Ramos (cell line): ENCODE results near the gene HLF.
"Not testable (repeated sequence)": the region's sequence is repeated elsewhere in the genome, so short reads cannot be mapped to it uniquely, and the experiment has no call there.

Experiments used
- in situ Hi-C: fragments of 300-500 bp; cut with MboI; formaldehyde crosslinking; loops from one replicate; pipeline ENCODE4 v1.14.3; 2022; ENCODE audit warnings: low sequenced_read_pairs; ENCODE audit not compliant: unreplicated experiment

Gene HLF

DNA sequence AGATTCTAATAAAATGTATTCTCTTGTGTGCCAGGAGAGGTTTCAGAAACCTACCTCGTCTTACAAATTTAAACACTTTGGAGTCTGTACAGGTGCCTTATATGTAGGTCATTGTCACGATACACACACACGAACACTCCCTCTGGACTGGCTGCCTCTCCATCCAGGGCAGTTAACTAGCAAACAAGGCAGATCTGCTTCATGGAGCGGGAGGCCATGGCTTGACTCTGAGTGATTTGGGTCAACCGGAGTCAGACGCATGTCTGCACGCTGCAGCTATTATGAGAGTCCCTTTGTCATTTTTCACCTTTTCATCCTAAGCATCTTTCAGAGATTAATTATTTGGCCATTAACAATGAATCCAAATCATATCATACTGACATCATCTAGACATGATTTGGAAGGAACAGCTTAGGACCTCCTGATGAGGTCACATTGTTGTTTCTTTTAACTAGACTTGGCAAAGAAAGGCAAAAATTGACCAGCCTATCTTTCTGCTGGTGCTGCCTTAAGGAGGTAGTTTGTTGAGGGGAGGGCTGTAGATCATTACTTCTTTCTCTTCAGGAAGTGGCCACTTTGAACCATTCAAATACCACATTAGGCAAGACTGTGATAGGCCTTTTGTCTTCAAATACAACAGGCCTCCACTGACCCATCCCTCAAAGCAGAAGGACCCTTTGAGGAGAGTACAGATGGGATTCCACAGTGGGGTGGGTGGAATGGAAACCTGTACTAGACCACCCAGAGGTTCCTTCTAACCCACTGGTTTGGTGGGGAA, 58.9 kb downstream of the HLF start:
- in situ Hi-C loops = no loop called here

DNA sequence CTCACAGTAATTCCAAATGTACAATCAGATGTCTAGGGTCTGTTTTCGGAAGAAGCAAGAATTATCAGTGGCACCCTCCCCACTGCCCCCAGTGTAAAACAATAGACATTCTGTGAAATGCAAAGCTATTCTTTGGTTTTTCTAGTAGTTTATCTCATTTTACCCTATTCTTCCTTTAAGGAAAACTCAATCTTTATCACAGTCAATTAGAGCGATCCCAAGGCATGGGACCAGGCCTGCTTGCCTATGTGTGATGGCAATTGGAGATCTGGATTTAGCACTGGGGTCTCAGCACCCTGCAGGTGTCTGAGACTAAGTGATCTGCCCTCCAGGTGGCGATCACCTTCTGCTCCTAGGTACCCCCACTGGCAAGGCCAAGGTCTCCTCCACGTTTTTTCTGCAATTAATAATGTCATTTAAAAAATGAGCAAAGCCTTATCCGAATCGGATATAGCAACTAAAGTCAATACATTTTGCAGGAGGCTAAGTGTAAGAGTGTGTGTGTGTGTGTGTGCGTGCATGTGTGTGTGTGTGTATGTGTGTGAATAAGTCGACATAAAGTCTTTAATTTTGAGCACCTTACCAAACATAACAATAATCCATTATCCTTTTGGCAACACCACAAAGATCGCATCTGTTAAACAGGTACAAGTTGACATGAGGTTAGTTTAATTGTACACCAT, 59.7 kb downstream of the HLF start:
- in situ Hi-C loops = no loop called here

DNA sequence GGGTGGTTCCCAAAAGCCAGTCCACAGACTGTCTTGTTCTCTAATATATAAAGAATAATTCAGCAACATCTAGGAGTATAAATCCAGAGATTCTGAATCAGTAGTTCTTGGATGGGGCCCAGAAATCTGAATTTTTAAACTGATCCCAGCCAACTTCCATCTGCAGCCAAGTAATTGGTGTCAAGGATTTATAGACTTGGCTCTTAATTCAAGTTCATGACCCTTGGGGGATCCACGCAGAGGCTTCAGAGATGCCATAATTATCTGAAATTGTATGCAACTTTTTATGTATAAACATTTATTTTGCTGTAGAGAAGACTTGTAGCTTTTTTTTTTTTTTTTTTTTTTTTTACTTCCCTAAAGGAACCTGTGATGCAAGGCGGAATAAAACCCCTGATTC, 60.6 kb downstream of the HLF start:
- in situ Hi-C loops = no loop called here

GRCh38 chr17:55326030-55326429, 61.3 kb downstream of the HLF start:
- in situ Hi-C loops = no loop called here

- in situ Hi-C loops = no loop called here
Observed at GRCh38 chr17:55327225-55328088, 62.7 kb downstream of the HLF start.

- in situ Hi-C loops = not testable (repeated sequence)
Observed at GRCh38 chr17:55328514-55328913, 63.8 kb downstream of the HLF start.

DNA sequence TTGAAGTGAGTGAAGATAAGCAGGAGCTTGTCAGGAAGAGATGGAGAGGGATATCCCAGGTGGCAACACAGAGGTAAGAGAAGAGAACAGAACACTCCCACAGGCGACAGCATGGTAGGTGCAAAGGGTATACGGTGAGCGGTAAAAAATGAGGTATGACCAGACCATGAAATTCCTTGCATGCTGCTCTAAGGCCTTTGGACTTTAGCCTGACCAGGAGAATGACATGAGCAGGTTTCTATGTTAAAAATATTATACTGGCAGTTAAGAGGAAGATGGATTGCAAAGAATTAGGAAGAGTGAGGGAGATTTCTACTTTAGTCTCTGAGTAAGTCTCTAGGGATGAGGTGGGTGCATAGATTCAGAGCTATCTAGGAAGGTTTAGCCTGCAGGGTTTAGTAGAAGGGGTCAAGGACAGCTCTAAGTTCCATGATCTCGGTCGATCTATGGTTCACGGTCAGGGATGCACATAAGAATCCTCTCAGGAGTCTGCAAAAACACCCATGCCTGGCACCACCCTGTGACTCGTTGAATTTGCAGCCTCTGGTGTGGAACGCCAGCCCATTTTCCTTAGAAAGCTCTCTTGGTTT, 65.7 kb downstream of the HLF start:
- in situ Hi-C loops = no loop called here

DNA sequence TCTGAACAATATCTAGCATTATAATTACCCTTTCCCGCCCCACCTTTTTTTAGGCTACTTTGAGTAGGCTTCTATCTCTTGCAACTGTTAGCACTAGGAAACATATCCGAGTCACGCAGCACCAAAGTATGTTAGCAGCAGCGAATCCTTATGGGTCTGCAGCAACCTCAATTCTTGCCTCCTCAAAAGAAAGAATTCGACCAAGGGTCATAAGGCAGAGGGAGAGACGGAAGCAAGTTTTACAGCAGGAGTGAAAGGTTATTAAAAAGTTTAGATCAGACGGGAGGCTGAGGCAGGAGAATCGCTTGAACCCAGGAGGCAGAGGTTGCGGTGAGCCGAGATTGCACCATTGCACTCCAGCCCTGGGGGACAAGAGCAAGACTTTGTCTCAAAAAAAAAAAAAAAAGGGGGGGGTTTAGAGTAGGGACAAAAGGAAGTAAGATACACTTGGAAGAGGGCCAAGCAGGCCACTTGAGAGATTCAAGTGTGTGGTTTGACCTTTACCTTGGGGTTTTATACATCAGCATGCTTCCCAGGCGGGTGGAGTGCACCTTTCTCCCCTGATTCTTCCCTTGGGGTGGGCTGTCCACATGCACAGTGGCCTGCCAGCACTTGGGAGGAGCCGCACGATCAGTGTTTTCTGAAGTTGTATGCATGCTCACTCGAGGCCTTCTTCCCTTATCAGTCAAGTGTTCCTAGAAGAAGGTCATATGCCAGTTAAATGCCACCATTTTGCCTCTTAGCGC, 67.7 kb downstream of the HLF start:
- in situ Hi-C loops = no loop called here

GRCh38 chr17:55334285-55334684, 69.5 kb downstream of the HLF start:
- in situ Hi-C loops = no loop called here

DNA sequence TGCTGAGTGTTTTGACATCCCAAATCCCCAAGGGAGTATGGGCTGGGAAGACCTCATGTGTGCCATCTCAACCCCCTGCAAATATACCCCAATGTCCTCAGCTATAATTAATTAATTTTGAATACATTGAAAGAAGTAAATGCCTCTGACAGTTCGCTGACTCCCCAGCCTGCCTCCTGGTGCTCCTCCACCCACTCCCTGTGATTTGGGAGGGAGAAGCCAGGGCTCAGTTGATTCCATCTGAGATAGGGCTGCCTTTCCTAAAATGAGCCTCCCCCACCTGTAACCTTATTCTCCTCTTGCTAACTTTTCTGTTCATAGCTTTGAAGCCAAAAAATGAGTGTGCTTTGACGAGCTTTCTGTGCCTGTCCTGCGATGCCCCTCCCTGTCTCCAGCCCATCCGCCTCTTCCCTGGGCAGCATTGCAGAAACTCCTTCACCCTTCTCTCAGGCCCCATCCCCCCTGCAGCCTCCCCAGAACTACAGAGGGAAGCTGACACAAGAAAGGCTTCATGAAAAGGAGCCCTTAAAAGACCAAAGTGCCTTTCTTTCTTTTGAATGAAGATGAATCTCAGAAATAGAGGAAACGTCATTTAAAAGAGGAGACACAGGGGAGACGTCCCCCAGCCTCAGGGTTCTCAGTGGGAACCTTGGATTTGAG, 70.3 kb downstream of the HLF start:
- in situ Hi-C loops = no loop called here

DNA sequence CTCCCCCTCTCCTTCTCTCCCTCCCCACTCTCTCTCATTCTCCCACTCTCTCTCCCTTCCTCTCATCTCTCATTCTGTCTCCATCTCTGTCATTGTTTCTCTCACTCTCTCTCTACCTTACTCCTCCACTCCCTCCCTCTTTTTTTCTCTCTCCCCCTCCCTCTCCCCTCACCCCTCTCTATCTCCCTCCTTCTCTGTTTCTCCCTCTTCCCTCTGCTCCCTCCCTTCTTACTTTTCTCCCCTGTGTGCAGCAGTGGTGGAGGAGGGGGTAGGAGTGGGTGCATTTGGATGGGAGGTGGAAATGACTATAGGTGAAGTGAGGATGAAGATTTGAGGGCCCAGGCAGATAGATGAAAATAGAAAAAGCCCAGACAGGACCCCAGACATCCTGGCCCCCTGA, 70.9 kb downstream of the HLF start:
- in situ Hi-C loops = no loop called here

- in situ Hi-C loops = no loop called here
Observed at GRCh38 chr17:55336426-55336825, 71.7 kb downstream of the HLF start.

DNA sequence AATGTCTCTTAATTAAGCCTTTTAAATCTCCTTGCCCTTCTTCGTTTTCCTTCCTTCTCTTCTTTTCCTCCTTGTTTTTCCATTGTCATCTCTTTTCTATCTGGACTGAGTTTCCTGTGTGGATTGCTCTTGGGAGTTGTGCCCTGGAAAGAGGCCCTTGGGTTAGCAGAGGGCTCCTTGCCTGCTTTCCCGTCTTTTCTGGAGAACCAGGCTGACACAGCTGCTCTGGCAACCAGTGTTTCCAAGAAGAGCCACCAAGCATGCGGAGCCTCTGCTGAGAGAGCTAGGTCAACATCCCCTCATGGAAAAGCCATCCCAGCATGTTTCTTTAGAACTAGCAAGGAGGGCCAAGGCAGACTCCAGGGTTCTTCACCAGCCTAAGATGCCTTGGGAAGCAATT, 75.4 kb downstream of the HLF start:
- in situ Hi-C loops = no loop called here

DNA sequence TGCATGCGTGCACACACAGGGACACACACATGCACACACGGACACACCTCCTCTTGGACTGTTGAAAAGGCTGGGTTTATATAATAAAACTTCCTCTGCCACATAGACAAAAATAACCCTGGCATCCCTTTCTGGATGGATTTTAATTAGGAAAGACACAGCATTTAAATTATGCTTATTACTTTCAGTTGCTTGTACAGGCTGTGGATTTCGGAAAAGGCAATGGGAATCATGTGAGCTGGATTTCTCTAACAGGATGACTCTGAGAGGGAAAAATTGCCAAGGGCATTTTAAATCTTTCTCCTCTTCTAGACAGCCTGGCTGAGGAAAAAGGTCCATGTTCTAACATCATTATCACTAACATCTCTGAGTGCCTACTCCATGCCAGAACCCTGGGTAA, 75.9 kb downstream of the HLF start:
- in situ Hi-C loops = no loop called here

DNA sequence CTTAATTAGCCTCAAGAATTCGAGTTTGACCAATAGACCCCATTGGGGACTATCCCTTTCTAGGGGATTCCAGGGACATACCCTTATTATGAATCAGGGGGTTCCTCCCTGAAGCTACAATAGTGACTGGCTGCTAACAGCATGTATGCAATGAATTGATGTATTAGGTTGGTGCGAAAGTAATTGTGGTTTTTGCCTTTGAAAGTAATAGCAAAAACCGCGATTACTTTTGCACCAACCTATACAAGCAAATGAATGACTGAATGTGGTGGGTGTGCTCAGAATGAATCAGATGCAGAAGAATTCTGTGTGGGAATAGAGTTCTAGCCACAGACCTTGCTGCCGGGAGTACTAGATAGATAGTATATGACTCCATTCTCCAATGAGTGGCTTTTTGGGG, 76.7 kb downstream of the HLF start:
- in situ Hi-C loops = no loop called here

DNA sequence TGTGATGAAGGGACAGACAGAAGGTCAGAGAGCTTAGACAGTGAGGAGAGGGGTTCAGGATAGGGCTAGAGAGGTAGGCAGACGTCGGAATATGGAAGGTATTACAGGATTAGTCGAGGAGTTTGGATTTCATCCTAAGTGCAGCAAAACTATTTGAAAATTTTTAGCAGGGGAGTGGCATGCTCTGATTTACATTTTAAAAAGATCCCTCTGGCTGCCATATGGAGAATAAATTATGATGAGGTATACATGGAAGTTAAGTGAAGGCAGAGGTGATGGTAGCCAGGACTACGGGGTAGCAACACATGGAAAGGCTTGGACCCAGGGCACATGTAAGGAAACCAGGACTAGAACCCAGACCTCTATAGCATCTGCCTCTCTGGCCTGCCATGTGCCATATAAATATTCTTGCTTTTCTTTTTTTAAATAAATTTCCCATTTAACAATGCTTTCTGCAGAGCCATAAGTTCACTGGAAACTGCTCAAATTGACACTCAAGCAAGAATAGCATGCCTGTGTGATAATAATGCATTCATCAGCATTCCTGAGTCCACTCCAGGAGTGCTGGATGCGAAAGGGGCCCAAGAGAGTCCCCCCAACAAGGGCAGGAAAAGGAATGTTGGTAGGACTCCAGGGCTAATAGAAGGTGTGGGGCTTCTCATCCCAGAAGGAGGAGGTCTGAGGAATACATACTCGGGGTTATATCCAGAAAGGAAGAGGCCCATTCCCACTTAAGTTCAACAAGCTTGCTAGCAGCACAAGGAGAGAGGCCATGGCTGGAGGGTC, 78.2 kb downstream of the HLF start:
- in situ Hi-C loops = no loop called here

DNA sequence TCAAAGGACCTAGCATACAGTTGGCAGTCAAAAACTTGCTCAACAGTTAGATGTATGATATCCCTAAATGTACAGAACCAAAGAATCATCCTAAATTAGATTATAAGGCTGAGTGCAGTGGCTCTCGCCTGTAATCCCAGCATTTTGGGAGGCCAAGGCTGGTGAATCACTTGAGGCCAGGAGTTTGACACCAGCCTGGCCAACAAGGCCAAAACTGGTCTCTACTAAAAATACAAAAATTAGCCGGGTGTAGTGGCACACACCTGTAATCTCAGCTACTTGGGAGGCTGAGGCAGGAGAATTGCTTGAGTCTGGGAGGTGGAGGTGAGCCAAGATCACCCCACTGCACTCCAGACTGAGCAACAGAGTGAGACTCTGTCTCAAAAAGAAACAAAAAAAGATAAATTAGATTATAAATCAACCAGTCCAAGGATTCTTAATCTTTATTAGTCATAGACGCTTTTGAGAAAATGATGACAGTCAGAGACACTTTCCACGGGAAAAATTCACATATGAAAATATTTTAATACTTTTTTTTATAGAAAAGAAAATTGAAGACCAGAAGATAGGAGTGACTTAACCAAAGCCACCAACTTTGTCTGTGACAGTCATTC, 79.2 kb downstream of the HLF start:
- in situ Hi-C loops = no loop called here

DNA sequence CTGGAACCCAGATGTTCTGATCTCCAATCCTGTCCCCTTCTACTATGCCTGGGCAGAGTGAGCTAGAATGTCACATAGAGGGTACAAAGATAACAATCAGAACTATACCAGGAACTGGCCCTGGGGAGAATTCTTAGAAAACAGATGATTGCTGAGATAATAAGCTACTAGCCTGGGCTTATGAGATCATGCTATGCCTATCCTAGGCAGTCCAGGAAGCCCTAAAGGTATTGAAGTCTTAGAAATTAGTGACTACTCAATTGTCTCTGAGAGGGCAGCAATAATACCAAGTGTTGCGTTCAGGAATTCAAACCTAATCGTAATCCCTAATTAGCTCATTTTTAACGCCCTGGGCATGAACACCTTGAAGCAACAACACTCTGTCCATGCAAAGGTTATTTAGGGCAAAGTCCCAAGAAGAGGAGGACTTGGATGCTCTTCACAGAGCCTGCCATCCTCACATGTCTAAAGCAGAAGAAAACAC, 79.8 kb downstream of the HLF start:
- in situ Hi-C loops = no loop called here
